Keratinocyte (primary cell): ENCODE results near the gene ENTPD8. TPM values are rescaled to one million over a fixed set of nuclear protein-coding genes. Genes with fewer than 3 reads are reported as not detected.

Experiments used
- DNase-seq: peaks from one replicate; pipeline ENCODE4 v3.0.0-alpha.2; 2011; ENCODE audit warnings: low read depth, missing footprints, low spot score
- FAIRE-seq: peaks from 2 replicates; lab custom pipeline; 2011; peaks lifted over from hg19 to GRCh38; lab: Jason Lieb, UNC
- H2AFZ ChIP-seq: 2 replicates; pipeline ENCODE4 v1.6.0; 2012; ENCODE audit warnings: low read length, control low read depth, inconsistent platforms; ENCODE audit not compliant: control insufficient read depth
- H3K27ac ChIP-seq: 2 replicates; pipeline ENCODE4 v1.5.1; 2011; ENCODE audit warnings: low read length; ENCODE audit not compliant: control insufficient read depth, insufficient read depth
- H3K27me3 ChIP-seq: 3 replicates; pipeline ENCODE4 v1.6.0; 2011; ENCODE audit warnings: low read length; ENCODE audit not compliant: control insufficient read depth, insufficient read depth; ENCODE audit errors: extremely low read depth
- H3K36me3 ChIP-seq, 2 experiments: 2 replicates in 1 of 2; 3 replicates in 1 of 2; pipeline ENCODE4 v1.5.1; 2011; ENCODE audit warnings: low read length in 2 of 2, mild to moderate bottlenecking in 1 of 2; ENCODE audit not compliant: control insufficient read depth in 2 of 2, insufficient read depth in 2 of 2; ENCODE audit errors: extremely low read depth in 1 of 2
- H3K4me1 ChIP-seq: 3 replicates; pipeline ENCODE4 v1.5.1; 2011; ENCODE audit warnings: low read length; ENCODE audit not compliant: control insufficient read depth, insufficient read depth; ENCODE audit errors: extremely low read depth
- H3K4me2 ChIP-seq: 3 replicates; pipeline ENCODE4 v1.6.0; 2011; ENCODE audit warnings: low read depth, low read length; ENCODE audit not compliant: control insufficient read depth, insufficient read depth; ENCODE audit errors: extremely low read depth
- H3K4me3 ChIP-seq, 3 experiments: fragments of 200-600 bp in 1 of 3; sonication (generic) in 1 of 3; 2 replicates in 2 of 3; 3 replicates in 1 of 3; pipeline ENCODE4 v1.5.1; 2011 to 2016; ENCODE audit warnings: low read length in 3 of 3, mild to moderate bottlenecking in 3 of 3, control low read depth in 2 of 3, inconsistent platforms in 1 of 3, low read depth in 1 of 3, mixed read lengths in 1 of 3, mixed run types in 1 of 3, moderate library complexity in 1 of 3; ENCODE audit not compliant: control insufficient read depth in 2 of 3, insufficient read depth in 2 of 3; ENCODE audit errors: extremely low read depth in 1 of 3
- H3K79me2 ChIP-seq: 2 replicates; pipeline ENCODE4 v1.6.0; 2012; ENCODE audit warnings: low read length; ENCODE audit not compliant: control insufficient read depth, insufficient read depth
- H3K9ac ChIP-seq: 3 replicates; pipeline ENCODE4 v1.6.0; 2011; ENCODE audit warnings: low read length; ENCODE audit not compliant: control insufficient read depth, insufficient read depth; ENCODE audit errors: extremely low read depth
- H3K9me1 ChIP-seq: 3 replicates; pipeline ENCODE4 v1.6.0; 2011; ENCODE audit warnings: low read length; ENCODE audit not compliant: control insufficient read depth, insufficient read depth; ENCODE audit errors: extremely low read depth
- H3K9me3 ChIP-seq: 2 replicates; pipeline ENCODE4 v1.5.1; 2012; ENCODE audit warnings: low read depth, low read length; ENCODE audit not compliant: control insufficient read depth
- H4K20me1 ChIP-seq: 3 replicates; pipeline ENCODE4 v1.6.0; 2011; ENCODE audit warnings: low read length; ENCODE audit not compliant: control insufficient read depth, insufficient read depth; ENCODE audit errors: extremely low read depth
- EZH2 ChIP-seq: IDR thresholded peaks from one replicate; pipeline ENCODE4 v1.6.1; 2012; ENCODE audit warnings: inconsistent platforms, mild to moderate bottlenecking, low read length, moderate library complexity
- dilution Hi-C: fragments of 300-500 bp; cut with MboI; formaldehyde crosslinking; loops from one replicate; pipeline ENCODE4 v1.7.0; 2020; ENCODE audit warnings: low sequenced_read_pairs; ENCODE audit not compliant: extremely low pct_ligation_motif_present
- polyA plus RNA-seq, 5 experiments: library from polyadenylated mRNA; depleted of rRNA in 3 of 5; stranded (reverse) in 3 of 5; stranded (forward) in 1 of 5; unstranded in 1 of 5; fragments of >200 nt; gene quantifications; 1 replicate in 1 of 5; 2 replicates in 3 of 5; 3 replicates in 1 of 5; pipeline versions ENCODE4 v1.2.1 to v1.2.3, GENCODE V29; 2011 to 2012; ENCODE audit warnings: missing spikeins in 2 of 5, low read depth in 1 of 5, low replicate concordance in 1 of 5
- TF ChIP-seq, protein P1 (sequence below), 3 experiments: IDR thresholded peaks in 1 of 3; conservative IDR thresholded peaks in 1 of 3; optimal IDR thresholded peaks in 1 of 3; 2 replicates in 2 of 3; 3 replicates in 1 of 3; pipeline versions ENCODE3 to v1.5.1; 2011; ENCODE audit warnings: low read length in 3 of 3, mild to moderate bottlenecking in 3 of 3, moderate library complexity in 2 of 3, control low read depth in 1 of 3, inconsistent platforms in 1 of 3; ENCODE audit not compliant: insufficient read depth in 2 of 3; ENCODE audit errors: extremely low read depth in 1 of 3

The ENTPD8 gene
- polyA plus RNA-seq, 1 donor (not counting 4 experiments of a cell fraction or from before 2014, with no cell fraction given): not detected

DNA sequence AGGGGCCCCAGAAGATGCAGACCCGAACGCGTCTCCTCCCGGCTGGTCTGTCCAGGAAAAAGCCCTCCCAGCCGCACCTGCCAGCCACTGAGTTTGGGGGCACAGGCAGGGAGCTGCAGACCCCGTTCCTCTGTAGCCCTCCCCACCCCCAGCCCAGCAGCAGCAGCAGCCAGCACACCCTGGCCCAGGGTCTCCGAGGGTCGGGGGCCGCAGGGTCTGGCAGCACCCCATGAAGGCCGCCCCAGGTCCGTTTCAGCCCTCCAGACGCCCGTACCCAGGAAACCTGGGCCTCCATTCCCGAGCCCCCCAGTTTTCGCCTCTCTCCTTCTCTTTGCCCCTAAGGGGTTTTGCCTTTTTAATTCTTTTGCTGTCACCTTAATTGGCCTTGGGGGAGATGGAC is 37.9 kb downstream of the ENTPD8 start:
- H3K4me2 ChIP-seq: no peak overlapping the region
- H3K27me3 ChIP-seq: peaks cover 14% of the 10 kb centered on the region
- H3K79me2 ChIP-seq: no peaks in the 10 kb centered on the region
- no peak overlapping the region for H3K27ac ChIP-seq
- H3K4me3 ChIP-seq: no peak overlapping the region
- no peaks in the 10 kb centered on the region for H4K20me1 ChIP-seq
- dilution Hi-C loops: no loop called here
- H3K4me1 ChIP-seq: peaks cover 2% of the 10 kb centered on the region
- no peaks in the 10 kb centered on the region for H3K9me3 ChIP-seq
- DNase-seq: no peak
- no peaks in the 10 kb centered on the region for H3K36me3 ChIP-seq
- no peaks in the 10 kb centered on the region for H3K9me1 ChIP-seq
- H2AFZ ChIP-seq: no peak overlapping the region
- no peak for FAIRE-seq
- TF ChIP-seq EZH2: no peak
- TF ChIP-seq, protein P1, sequence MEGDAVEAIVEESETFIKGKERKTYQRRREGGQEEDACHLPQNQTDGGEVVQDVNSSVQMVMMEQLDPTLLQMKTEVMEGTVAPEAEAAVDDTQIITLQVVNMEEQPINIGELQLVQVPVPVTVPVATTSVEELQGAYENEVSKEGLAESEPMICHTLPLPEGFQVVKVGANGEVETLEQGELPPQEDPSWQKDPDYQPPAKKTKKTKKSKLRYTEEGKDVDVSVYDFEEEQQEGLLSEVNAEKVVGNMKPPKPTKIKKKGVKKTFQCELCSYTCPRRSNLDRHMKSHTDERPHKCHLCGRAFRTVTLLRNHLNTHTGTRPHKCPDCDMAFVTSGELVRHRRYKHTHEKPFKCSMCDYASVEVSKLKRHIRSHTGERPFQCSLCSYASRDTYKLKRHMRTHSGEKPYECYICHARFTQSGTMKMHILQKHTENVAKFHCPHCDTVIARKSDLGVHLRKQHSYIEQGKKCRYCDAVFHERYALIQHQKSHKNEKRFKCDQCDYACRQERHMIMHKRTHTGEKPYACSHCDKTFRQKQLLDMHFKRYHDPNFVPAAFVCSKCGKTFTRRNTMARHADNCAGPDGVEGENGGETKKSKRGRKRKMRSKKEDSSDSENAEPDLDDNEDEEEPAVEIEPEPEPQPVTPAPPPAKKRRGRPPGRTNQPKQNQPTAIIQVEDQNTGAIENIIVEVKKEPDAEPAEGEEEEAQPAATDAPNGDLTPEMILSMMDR (optimal IDR thresholded peaks at IDR 0.05 in 1 of 3, IDR thresholded peaks at IDR 0.05 in 1 of 3, conservative IDR thresholded peaks at IDR 0.05 in 1 of 3; ENCODE audit: extremely low read depth in 1 of 3, insufficient read depth in 2 of 3, low read length in 3 of 3): no peak
- no peak overlapping the region for H3K9ac ChIP-seq

DNA sequence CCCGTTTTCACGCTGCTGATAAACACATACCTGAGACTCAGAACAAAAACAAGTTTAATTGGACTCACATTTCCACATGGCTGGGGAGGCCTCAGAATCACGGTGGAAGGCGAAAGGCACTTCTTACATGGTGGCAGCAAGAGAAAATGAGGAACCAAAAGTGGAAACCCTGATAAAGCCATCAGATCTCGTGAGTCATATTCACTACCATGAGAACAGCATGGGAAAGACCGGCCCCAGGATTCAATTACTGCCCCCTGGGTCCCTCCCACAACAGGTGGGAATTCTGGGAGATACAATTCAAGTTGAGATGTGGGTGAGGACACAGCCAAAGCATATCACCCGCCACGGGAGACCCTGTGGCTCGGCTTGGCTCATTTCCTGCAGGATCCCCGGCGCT is 38.4 kb downstream of the ENTPD8 start:
- Histone ChIP-seq H3K4me3 (no peak overlapping the region), H3K4me2 (no peak overlapping the region), H4K20me1 (no peaks in the 10 kb centered on the region), H3K27me3 (peaks cover 14% of the 10 kb centered on the region), H3K4me1 (peaks cover 2% of the 10 kb centered on the region), H2AFZ (no peak overlapping the region), H3K36me3 (no peaks in the 10 kb centered on the region), H3K9ac (no peak overlapping the region), H3K9me1 (no peaks in the 10 kb centered on the region), H3K79me2 (no peaks in the 10 kb centered on the region), H3K27ac (no peak overlapping the region), H3K9me3 (no peaks in the 10 kb centered on the region)
- DNase-seq: no peak
- dilution Hi-C loops: no loop called here
- no peak for TF ChIP-seq EZH2
- TF ChIP-seq, protein P1 (optimal IDR thresholded peaks at IDR 0.05 in 1 of 3, IDR thresholded peaks at IDR 0.05 in 1 of 3, conservative IDR thresholded peaks at IDR 0.05 in 1 of 3; ENCODE audit: extremely low read depth in 1 of 3, insufficient read depth in 2 of 3, low read length in 3 of 3): no peak
- no peak for FAIRE-seq
